HG03565 (cell line): Measurements from ENCODE around the gene ABCA6.
"Not testable (repeated sequence)": the region's sequence is repeated elsewhere in the genome, so short reads cannot be mapped to it uniquely, and the experiment has no call there.

Experiments
- ATAC-seq: cut with Tn5 transposase; IDR thresholded peaks from one replicate; pipeline ENCODE4 v1.9.1; 2021; ENCODE audit warnings: mild to moderate bottlenecking, moderate library complexity; ENCODE audit not compliant: unreplicated experiment

The ABCA6 gene

DNA sequence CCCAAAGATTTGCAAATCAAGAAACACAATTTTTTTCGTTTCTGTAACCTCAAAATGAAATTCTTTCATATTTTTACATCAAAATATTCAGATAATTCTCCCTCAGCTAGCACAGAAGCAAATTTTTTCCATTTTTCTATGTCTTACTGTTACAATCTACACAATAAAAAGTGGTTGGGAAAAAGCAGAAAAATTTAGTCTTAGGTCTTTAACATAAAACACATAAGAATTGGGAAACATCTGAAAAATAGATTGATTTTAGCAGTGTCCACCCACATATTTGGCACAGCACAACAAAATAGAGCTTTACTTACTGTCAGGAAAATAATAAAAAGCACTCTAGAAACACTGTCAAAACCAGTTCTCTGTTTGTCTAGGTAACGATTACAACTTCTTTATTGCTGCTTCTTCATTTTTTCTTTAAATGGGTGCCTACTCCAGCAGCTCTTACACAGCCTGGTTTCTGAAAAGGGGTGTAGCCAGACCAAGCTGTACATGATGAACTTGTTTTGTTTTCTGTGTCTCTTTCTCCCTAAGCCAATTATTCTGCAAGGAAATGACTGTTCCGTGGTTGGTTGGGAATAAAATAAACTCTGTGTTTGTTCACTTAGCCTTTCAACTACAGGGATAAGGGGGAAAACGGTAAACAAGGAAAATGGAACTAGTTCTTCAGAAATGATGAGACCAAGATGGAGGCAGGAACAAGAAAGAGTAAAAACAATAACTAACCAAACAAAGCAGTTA lies at the start of gene ABCA6:
TSS of gene ABCA6 (minus strand) at position 465 of the 744 bp plus-strand sequence. CDS start 1,192 bp downstream, outside the sequence.
- no peak for ATAC-seq

DNA sequence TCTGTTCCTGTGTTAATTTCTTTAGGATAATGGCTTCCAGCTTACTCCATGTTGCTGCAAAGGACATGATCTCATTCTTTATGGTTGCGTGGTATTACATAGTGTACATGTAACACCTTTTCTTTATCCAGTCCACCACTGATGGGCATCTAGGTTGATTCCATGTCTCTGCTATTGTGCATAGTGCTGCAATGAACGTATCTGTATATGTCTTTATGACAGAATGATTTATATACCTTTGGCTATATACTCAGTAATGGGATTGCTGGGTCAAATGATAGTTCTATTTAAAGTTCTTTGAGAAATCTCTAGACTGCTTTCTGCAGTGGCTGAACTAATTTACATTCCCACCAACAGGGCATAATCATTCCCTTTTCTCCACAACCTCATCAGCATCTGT lies 47.1 kb upstream of the ABCA6 start:
- no peak for ATAC-seq

- no peak for ATAC-seq
These were observed 46.4 kb upstream of the ABCA6 start for GRCh38 chr17:69188064-69188463.

GRCh38 chr17:69187294-69187693 lies 45.6 kb upstream of the ABCA6 start:
- no peak for ATAC-seq

- no peak for ATAC-seq
These were observed 37.7 kb upstream of the ABCA6 start for GRCh38 chr17:69179227-69179952.

DNA sequence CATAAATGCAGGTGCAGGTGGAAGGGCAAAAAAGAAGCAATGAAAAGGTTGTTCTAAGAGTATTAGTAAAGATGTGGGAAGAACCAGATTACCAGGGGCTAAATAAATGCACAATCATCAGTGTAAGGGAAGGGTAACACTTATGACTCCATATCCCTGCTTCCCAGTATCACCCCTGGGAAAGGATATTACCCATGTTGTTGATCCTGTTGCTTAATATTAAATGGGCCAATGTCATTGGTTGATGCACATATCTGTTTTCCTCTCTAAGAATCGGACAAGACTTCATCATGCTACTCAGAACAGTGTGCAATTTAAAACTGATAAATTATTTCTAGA lies 34.7 kb upstream of the ABCA6 start:
- ATAC-seq = no peak

DNA sequence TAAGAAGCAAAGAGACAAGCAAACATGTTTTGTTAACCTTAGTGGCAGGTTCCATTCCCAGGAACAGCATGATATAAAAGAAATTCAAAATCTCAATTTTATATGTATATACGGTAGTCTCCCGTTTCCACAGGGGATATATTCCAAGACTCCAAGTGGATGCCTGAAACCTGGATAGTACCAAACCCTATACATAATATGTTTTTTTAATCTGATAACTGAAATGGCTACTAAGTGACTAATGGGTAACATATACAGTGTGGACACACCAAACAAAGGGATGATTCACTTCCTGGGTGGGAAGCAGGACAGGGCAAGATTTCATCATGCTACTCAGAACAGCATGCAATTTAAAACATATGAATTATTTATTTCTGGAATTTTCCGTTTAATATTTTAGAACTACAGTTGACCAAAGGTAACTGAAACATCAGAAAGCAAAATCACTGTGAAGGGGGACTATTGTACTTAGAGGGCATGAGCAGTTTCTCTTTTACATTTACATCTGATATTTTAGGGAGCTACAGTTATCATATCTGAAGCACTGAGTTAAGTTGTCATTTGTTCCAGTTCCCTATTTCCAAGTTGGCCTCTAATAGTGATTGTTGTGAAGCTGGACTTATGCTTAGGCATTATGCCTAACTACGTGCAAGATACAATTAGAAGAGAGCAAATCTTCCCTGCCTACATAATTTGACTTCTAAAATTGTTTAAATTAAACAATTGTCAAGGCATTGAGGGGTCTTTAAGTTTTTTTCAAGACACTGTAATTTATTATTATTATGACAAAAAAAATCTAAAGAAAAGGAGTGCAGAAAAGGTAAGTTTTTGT lies 34.1 kb upstream of the ABCA6 start:
- ATAC-seq = no peak

GRCh38 chr17:69175262-69175624 lies 33.5 kb upstream of the ABCA6 start:
- no peak for ATAC-seq

- no peak for ATAC-seq
These were observed 31.4 kb upstream of the ABCA6 start for GRCh38 chr17:69173118-69173517.

DNA sequence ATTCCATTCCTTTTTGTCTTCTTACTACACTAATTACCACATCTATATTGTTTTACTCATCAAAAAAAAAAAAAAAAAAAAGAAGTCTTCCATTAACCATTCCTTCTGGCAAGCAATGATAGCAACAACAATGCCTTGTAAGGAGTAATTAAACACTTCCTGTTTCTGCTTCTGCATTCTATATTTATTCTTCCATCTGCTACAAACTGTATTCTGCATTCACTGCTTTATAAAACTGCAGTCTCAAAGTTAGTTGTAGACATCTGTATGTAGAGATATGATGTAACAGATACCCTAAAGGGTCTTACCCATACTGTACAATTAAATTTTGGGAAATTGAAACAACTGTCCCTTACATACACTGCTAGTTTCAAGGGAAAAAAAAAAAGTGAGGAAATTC lies 28.7 kb upstream of the ABCA6 start:
- ATAC-seq = no peak

DNA sequence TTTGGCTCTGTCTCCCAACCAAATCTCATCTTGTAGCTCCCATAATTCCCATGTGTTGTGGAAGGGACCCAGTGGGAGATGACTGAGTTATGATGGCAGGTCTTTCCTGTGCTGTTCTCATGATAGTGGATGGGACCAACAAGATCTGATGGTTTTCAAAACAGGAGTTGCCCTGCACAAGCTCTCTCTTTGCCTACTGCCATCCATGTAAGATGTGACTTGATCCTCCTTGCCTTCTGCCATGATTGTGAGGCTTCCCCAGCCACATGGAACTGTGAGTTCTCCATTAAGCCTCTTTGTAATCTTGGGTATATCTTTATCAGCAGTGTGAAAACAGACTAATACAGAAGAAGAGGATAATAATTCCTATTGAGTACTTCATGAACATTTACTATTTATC lies 26.9 kb upstream of the ABCA6 start:
- not testable (repeated sequence) for ATAC-seq

- no peak for ATAC-seq
These were observed 25.3 kb upstream of the ABCA6 start for GRCh38 chr17:69166957-69167356.

GRCh38 chr17:69164206-69164605 lies 22.5 kb upstream of the ABCA6 start:
- ATAC-seq = no peak

DNA sequence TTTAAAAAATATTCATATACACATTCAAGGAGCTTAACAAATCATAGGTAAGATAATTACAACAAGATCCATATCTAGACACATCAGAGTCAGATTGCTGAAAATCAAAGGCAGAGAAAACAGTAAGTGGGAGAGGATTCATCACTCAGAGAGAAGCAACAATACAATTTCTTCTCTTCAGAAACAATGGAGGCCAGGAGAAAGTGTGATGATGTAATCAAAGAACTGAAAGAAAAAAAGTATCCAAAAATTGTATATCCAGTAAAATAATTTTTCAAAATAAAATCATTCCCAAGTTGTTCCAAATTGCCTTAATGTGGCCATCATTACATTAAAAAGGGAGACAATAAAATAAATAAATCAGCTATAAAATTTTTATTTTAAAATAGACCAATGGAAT lies 17.7 kb upstream of the ABCA6 start:
- ATAC-seq = no peak

DNA sequence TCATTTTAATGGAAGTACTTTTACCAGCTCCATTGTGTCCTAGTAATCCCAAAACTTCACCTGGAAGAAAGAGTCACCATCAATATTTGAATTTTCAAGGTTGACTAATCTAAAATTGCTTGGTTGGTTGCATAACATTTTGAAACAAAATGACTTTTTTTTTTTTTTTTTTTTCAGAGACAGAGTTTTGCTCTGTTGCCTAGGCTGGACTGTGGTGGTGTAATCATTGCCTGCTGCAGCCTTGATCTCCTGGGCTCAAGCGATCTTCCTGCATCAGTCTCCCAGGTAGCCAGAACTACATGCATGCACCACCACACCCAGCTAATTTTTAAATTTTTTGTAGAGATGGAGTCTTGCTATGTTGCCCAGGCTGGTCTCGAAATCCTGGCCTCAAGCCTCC lies 12.6 kb upstream of the ABCA6 start:
- no peak for ATAC-seq

GRCh38 chr17:69150333-69150732 lies 8.6 kb upstream of the ABCA6 start:
- ATAC-seq = no peak

DNA sequence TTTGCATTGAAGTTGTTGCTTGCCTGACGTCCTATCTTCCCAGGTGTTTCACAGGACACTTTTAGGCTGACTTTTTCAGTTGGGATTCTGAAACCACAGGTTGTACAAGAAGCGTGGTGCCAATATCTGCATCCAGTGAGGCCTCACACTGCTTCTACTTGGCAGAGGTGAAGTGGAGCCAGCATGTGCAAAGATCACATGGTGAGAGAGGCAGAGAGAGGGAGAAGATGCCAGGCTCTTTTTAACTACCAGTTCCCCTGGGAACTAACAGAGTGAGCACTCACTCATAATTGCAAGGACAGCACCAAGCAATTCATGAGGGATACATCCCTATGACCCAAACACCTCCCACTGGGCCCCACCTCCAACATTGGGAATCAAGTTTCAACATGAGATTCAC lies 5.8 kb upstream of the ABCA6 start:
- ATAC-seq = no peak

DNA sequence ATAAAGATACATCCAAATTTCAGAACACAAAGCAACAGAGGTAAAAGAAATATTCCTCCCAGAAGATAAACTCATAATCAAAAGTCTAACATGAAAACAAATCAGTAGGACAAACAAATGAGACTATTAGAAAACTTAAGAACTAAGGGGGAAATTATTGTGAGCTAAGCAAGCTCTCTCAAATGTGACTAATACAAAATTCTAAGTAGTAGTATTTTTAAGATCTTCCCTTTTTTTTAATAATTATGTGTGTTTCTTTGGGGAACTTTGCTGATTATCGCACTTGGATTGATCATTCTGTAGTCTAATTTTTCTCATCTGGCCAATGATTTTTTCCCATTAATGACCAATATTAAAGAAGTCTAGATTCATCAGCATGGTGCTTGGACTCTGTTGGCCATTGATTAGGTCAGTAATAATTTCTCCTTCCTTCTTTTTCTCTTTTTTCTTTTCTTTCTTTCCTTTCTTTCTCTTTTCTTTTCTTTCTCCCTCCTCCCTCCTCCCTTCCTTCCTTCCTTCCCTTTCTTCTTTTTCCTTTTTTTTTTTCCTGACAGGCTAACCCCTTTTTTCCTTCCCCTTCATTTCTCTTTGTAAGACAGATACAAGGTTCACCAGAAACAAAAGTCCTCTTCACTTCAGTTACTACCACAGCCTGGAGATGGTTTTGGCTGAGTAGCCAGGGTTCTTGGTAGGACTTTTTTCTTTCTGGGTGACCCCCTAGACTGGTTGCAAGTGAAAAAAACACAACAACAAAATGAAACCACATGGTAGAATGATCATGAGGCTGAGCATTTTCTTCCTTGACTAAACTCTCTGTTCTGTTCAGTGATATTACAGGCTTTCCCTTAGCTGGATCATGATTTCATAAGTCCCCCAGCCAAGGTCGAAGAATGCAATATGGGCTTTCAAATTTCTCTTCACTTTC lies 2.9 kb upstream of the ABCA6 start:
- no peak for ATAC-seq

DNA sequence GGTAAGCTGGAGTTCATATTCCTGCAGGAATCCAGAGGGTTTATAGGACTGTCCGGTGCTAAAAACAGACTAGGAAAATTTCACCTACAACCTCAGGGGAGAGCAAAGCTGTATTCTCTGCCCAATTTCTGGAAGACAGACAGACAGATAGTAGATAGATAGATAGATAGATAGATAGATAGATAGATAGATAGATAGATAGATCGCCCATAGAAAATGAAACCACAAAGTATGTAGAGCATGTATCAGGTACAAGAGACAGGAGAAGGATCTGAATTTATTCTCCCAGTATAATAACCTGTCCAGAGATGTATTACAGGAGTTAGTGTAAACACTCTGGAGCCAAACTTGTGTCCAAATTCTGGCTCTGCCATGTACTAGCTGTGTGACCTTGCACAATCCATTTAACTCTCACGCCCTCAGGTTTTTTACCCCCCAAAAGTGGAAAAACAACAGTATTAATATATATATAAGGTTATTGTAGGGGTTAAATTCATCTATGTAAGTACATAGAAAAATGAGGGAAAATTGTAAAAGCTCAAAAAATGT lies 2.1 kb upstream of the ABCA6 start:
- no peak for ATAC-seq

- ATAC-seq = no peak
These were observed 1.5 kb upstream of the ABCA6 start for GRCh38 chr17:69143151-69143550.
